HepG2 (cell line): ENCODE measurements around the gene PRDM10. TPM values are rescaled to one million over a fixed set of nuclear protein-coding genes. Genes with fewer than 3 reads are reported as not detected.

Experiments
- CENPX ChIP-seq: sonication (generic); formaldehyde crosslinking; IDR thresholded peaks from 2 replicates; pipeline ENCODE4 v1.9.0; 2021; ENCODE audit warnings: mild to moderate bottlenecking, missing genetic modification reagents, moderate library complexity
- KLF9 ChIP-seq: IDR thresholded peaks from 2 replicates; pipeline ENCODE4 v1.6.1; 2016; ENCODE audit warnings: low read depth
- MAFG ChIP-seq: sonication (generic); formaldehyde crosslinking; IDR thresholded peaks from 2 replicates; pipeline ENCODE4 v1.5.1; 2020; ENCODE audit warnings: mild to moderate bottlenecking, missing genetic modification reagents
- MTF1 ChIP-seq: sonication (generic); formaldehyde crosslinking; IDR thresholded peaks from 2 replicates; pipeline ENCODE4 v1.5.0; 2020; ENCODE audit warnings: missing genetic modification reagents
- NFATC3 ChIP-seq: sonication (generic); formaldehyde crosslinking; IDR thresholded peaks from 2 replicates; pipeline ENCODE4 v1.5.1; 2020; ENCODE audit warnings: mild to moderate bottlenecking, missing genetic modification reagents
- PAF1 ChIP-seq: IDR thresholded peaks from 2 replicates; pipeline ENCODE4 v1.6.1; 2016; ENCODE audit warnings: missing genetic modification reagents, missing compliant biosample characterization
- SMAD9 ChIP-seq: sonication (generic); formaldehyde crosslinking; IDR thresholded peaks from 2 replicates; pipeline ENCODE4 v1.5.1; 2020; ENCODE audit warnings: mild to moderate bottlenecking, missing genetic modification reagents
- SNAPC5 ChIP-seq: sonication (generic); formaldehyde crosslinking; IDR thresholded peaks from 2 replicates; pipeline ENCODE4 v1.8.1; 2023; ENCODE audit warnings: mild to moderate bottlenecking, missing genetic modification reagents, borderline replicate concordance
- USF2 ChIP-seq, 2 experiments: sonication (generic) in 1 of 2; formaldehyde crosslinking in 1 of 2; IDR thresholded peaks; 2 replicates each; pipeline versions ENCODE4 v1.5.1 to v1.6.1; 2011 to 2020; ENCODE audit warnings: borderline replicate concordance in 1 of 2, low read depth in 1 of 2, low read length in 1 of 2, mild to moderate bottlenecking in 1 of 2, missing genetic modification reagents in 1 of 2, moderate library complexity in 1 of 2
- ZBTB3 ChIP-seq: sonication (generic); formaldehyde crosslinking; IDR thresholded peaks from 2 replicates; pipeline ENCODE4 v1.4.0; 2020; ENCODE audit warnings: low read depth, mild to moderate bottlenecking, moderate library complexity, missing genetic modification reagents, borderline replicate concordance
- ZNF33A ChIP-seq: sonication (generic); formaldehyde crosslinking; IDR thresholded peaks from 2 replicates; pipeline ENCODE4 v1.5.1; 2020; ENCODE audit warnings: missing genetic modification reagents, mild to moderate bottlenecking, moderate library complexity, borderline replicate concordance
- polyA plus RNA-seq, 8 experiments: library from polyadenylated mRNA; depleted of rRNA in 3 of 8; stranded (reverse) in 7 of 8; unstranded in 1 of 8; fragments of >200 nt; fragmentation: Illumina TruSeq in 4 of 8; extraction: Trizol in 4 of 8; gene quantifications; 2 replicates each; pipeline versions ENCODE4 v1.2.1 to v1.2.3, GENCODE V29; 2011 to 2016; ENCODE audit warnings: low read depth in 4 of 8, missing spikeins in 1 of 8, mixed read lengths in 1 of 8; ENCODE audit not compliant: insufficient read depth in 1 of 8
- total RNA-seq, 5 experiments: library from RNA; depleted of rRNA; stranded (reverse); fragments of >200 nt; fragmentation: Illumina TruSeq; extraction: Trizol; gene quantifications; 2 replicates each; pipeline ENCODE4 v1.2.3, GENCODE V29; 2016; ENCODE audit warnings: low read depth in 1 of 5
- TF ChIP-seq, protein P1 (sequence below): sonication (generic); formaldehyde crosslinking; IDR thresholded peaks from 2 replicates; pipeline ENCODE4 v1.5.0; 2020; ENCODE audit warnings: mild to moderate bottlenecking, missing genetic modification reagents
- TF ChIP-seq, protein P2 (sequence below), 2 experiments: fragments of 450-650 bp in 1 of 2; sonication (generic) in 1 of 2; formaldehyde crosslinking in 1 of 2; IDR thresholded peaks; 2 replicates each; pipeline versions ENCODE4 v1.6.1 to v1.8.0; 2016 to 2022; ENCODE audit warnings: antibody characterized with exemption in 1 of 2, mild to moderate bottlenecking in 1 of 2, missing genetic modification reagents in 1 of 2

The PRDM10 gene
- total and polyA plus RNA-seq, 2 of the 13 experiments (the other 11 are each of a cell fraction or from before 2014, with no cell fraction given): 5.7 to 5.8 TPM

DNA sequence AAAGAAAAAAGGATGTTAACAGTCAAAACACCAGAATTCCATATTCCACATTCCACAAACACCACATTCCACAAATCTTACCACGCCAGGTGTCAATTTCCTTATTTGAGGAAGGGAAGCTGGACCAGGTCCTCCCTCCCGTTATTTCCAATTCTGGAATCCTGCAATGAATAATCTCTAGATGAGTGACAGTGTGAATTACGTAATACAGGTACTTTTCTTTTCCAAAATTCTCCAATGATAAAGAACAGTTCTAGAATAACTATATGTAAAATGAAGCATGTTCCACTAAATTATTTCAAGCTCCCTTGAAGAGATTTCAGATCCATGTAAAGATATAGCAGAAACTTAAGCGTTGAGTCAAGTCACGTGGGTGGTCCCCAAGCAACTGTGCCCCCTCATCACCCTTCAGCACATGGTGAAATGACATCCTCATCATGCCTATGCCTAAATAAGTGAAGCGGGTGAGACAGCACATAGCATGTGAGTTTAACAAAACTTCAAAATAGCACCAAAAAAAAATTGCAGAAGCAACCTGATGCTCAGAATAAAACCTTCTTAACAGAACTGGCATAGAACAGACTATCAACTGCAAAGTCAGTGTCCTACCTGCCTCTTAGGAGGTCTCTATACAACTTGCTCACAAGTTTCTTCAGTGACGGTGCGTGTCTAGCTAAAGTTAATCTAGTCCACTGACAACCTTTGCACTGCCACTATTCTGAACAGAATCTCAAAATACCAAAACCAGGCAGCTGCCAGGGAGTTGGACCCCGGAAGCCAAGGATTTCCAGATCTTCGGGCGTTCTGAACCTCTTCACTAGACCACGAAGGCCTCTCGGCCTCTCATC is 108.1 kb downstream of the PRDM10 start (continued):
- TF ChIP-seq, protein P1, sequence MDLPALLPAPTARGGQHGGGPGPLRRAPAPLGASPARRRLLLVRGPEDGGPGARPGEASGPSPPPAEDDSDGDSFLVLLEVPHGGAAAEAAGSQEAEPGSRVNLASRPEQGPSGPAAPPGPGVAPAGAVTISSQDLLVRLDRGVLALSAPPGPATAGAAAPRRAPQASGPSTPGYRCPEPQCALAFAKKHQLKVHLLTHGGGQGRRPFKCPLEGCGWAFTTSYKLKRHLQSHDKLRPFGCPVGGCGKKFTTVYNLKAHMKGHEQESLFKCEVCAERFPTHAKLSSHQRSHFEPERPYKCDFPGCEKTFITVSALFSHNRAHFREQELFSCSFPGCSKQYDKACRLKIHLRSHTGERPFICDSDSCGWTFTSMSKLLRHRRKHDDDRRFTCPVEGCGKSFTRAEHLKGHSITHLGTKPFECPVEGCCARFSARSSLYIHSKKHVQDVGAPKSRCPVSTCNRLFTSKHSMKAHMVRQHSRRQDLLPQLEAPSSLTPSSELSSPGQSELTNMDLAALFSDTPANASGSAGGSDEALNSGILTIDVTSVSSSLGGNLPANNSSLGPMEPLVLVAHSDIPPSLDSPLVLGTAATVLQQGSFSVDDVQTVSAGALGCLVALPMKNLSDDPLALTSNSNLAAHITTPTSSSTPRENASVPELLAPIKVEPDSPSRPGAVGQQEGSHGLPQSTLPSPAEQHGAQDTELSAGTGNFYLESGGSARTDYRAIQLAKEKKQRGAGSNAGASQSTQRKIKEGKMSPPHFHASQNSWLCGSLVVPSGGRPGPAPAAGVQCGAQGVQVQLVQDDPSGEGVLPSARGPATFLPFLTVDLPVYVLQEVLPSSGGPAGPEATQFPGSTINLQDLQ (CRISPR knock-in tag): no peak
- TF ChIP-seq PAF1 (CRISPR knock-in tag) (no peak), CENPX (no peak), ZBTB3 (CRISPR knock-in tag) (no peak), NFATC3 (CRISPR knock-in tag) (no peak), MAFG (CRISPR knock-in tag) (no peak), SMAD9 (CRISPR knock-in tag) (no peak), SNAPC5 (CRISPR knock-in tag) (no peak), MTF1 (no peak), KLF9 (CRISPR knock-in tag) (no peak), ZNF33A (CRISPR knock-in tag) (no peak), USF2 (IDR thresholded peaks at IDR 0.05; ENCODE audit: low read depth, low read length) (peak; percentile 39; the same call in 1 of the 2 replicates), USF2 (CRISPR knock-in tag; IDR thresholded peaks at IDR 0.05; ENCODE audit: borderline replicate concordance) (no peak)
- TF ChIP-seq, protein P2, sequence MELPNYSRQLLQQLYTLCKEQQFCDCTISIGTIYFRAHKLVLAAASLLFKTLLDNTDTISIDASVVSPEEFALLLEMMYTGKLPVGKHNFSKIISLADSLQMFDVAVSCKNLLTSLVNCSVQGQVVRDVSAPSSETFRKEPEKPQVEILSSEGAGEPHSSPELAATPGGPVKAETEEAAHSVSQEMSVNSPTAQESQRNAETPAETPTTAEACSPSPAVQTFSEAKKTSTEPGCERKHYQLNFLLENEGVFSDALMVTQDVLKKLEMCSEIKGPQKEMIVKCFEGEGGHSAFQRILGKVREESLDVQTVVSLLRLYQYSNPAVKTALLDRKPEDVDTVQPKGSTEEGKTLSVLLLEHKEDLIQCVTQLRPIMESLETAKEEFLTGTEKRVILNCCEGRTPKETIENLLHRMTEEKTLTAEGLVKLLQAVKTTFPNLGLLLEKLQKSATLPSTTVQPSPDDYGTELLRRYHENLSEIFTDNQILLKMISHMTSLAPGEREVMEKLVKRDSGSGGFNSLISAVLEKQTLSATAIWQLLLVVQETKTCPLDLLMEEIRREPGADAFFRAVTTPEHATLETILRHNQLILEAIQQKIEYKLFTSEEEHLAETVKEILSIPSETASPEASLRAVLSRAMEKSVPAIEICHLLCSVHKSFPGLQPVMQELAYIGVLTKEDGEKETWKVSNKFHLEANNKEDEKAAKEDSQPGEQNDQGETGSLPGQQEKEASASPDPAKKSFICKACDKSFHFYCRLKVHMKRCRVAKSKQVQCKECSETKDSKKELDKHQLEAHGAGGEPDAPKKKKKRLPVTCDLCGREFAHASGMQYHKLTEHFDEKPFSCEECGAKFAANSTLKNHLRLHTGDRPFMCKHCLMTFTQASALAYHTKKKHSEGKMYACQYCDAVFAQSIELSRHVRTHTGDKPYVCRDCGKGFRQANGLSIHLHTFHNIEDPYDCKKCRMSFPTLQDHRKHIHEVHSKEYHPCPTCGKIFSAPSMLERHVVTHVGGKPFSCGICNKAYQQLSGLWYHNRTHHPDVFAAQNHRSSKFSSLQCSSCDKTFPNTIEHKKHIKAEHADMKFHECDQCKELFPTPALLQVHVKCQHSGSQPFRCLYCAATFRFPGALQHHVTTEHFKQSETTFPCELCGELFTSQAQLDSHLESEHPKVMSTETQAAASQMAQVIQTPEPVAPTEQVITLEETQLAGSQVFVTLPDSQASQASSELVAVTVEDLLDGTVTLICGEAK (IDR thresholded peaks at IDR 0.05): no peak
- TF ChIP-seq, protein P2 (CRISPR knock-in tag; IDR thresholded peaks at IDR 0.05): no peak
